Natural killer cell (primary cell): ENCODE measurements around the gene KDM4B. TPM values are rescaled to one million over a fixed set of nuclear protein-coding genes. Genes with fewer than 3 reads are reported as not detected.
A peak's percentile ranks its signal among the peaks of the same experiment; 100 is the strongest.

Experiments
- ATAC-seq, 3 donors: fragments of 150-1000 bp in 2 of 3; fragments of 200-7000 bp in 1 of 3; cut with Tn5 transposase; 1 replicate in 1 of 3; 2 replicates in 2 of 3; pipeline ENCODE4 v1.10.0; 2021; ENCODE audit warnings: mild to moderate bottlenecking in 2 of 3, moderate library complexity in 2 of 3
- DNase-seq, 2 donors: peaks; one replicate each; pipeline versions ENCODE4 v3.0.0 to v3.0.0-alpha.2; 2013 to 2021; ENCODE audit warnings: mixed read lengths in 1 of 2
- H3K27ac ChIP-seq: one replicate; pipeline ENCODE4 v1.5.1; 2013; ENCODE audit warnings: mild to moderate bottlenecking, low read length
- H3K27me3 ChIP-seq: one replicate; pipeline ENCODE4 v1.6.1; 2013; ENCODE audit warnings: low read length; ENCODE audit not compliant: control insufficient read depth, insufficient read depth
- H3K36me3 ChIP-seq: one replicate; pipeline ENCODE4 v1.6.1; 2013; ENCODE audit warnings: low read length; ENCODE audit not compliant: control insufficient read depth, insufficient read depth
- H3K4me1 ChIP-seq: one replicate; pipeline ENCODE4 v1.6.1; 2013; ENCODE audit warnings: low read length; ENCODE audit not compliant: control insufficient read depth, insufficient read depth
- H3K4me3 ChIP-seq: one replicate; pipeline ENCODE4 v1.5.1; 2013; ENCODE audit warnings: low read length
- H3K9me3 ChIP-seq: one replicate; pipeline ENCODE4 v1.6.1; 2013; ENCODE audit warnings: low read length; ENCODE audit not compliant: control insufficient read depth, insufficient read depth
- H3K27ac Mint-ChIP-seq, 2 donors: one replicate each; pipeline ENCODE4 v1.8.0; 2022; ENCODE audit warnings: mild to moderate bottlenecking in 2 of 2, mixed read lengths in 2 of 2, moderate library complexity in 1 of 2
- H3K27me3 Mint-ChIP-seq, 2 donors: one replicate each; pipeline ENCODE4 v1.8.0; 2022; ENCODE audit warnings: low read depth in 2 of 2, mixed read lengths in 2 of 2
- H3K36me3 Mint-ChIP-seq: one replicate; pipeline ENCODE4 v1.8.0; 2022; ENCODE audit warnings: mixed read lengths
- H3K4me1 Mint-ChIP-seq, 2 donors: one replicate each; pipeline ENCODE4 v1.8.0; 2022; ENCODE audit warnings: mixed read lengths in 2 of 2
- H3K4me3 Mint-ChIP-seq: one replicate; pipeline ENCODE4 v1.8.0; 2022; ENCODE audit warnings: mild to moderate bottlenecking, moderate library complexity, mixed read lengths
- H3K9me3 Mint-ChIP-seq, 2 donors: one replicate each; pipeline ENCODE4 v1.8.0; 2022; ENCODE audit warnings: mixed read lengths in 2 of 2
- CTCF ChIP-seq: fragments of 200-600 bp; IDR thresholded peaks from one replicate; pipeline ENCODE4 v1.8.0; 2022; ENCODE audit warnings: antibody characterized with exemption
- WGBS: methylation state at CpG from one replicate; pipeline ENCODE4 v1.1.7; 2013; ENCODE audit warnings: missing lambda C conversion rate; ENCODE audit not compliant: insufficient coverage; 5-methylcytosine and 5-hydroxymethylcytosine counted together
- intact Hi-C: fragments of 100-400 bp; cut with micrococcal nuclease; formaldehyde crosslinking; loops from one replicate; pipeline ENCODE4 v1.14.2; 2022
- total RNA-seq, 4 donors: library from RNA; stranded (reverse); fragments of 120-200 nt in 1 of 4; gene quantifications; one replicate each; pipeline versions ENCODE4 v1.2.3 to v1.2.4, GENCODE V29; 2013 to 2022

KDM4B gene
- total RNA-seq, 3 donors from 2014 or later (not counting 1 experiment from before 2014, with no cell fraction given), result 68.0 to 73.5 (median 68.1) TPM

GRCh38 chr19:5132206-5132560, 163.3 kb downstream of the KDM4B start:
- H3K4me1 ChIP-seq, result peaks cover 83% of the 10 kb centered on the region
- no peaks in the 10 kb centered on the region for H3K9me3 ChIP-seq
- Mint-ChIP-seq H3K9me3 (no peaks in the 10 kb centered on the region), H3K4me1 (peaks cover 21 to 31% of the 10 kb centered on the region in 2 donors), H3K4me3 (peak overlapping the region; percentile 85), H3K27me3 (peaks cover 0 to 2% of the 10 kb centered on the region in 2 donors), H3K27ac (peak overlapping the region in 1 of 2 donors; percentile 91), H3K36me3 (no peaks in the 10 kb centered on the region)
- no peaks in the 10 kb centered on the region for H3K27me3 ChIP-seq
- intact Hi-C loops, result no loop called here
- DNase-seq (no peak), ATAC-seq (no peak)
- peaks cover 44% of the 10 kb centered on the region for H3K36me3 ChIP-seq
- H3K27ac ChIP-seq, result peak overlapping the region; percentile 83
- WGBS, result 82% methylated on average over 8 of the region's 8 CpGs
- no peak for TF ChIP-seq CTCF
- H3K4me3 ChIP-seq, result peak overlapping the region; percentile 45

GRCh38 chr19:5132698-5133651, 164.1 kb downstream of the KDM4B start:
- DNase-seq, result no peak
- Histone ChIP-seq H3K4me1 (peaks cover 81% of the 10 kb centered on the region), H3K36me3 (peaks cover 52% of the 10 kb centered on the region), H3K9me3 (no peaks in the 10 kb centered on the region), H3K4me3 (peak overlapping the region; percentile 45), H3K27me3 (no peaks in the 10 kb centered on the region), H3K27ac (no peak overlapping the region)
- intact Hi-C loops, result no loop called here
- TF ChIP-seq CTCF, result no peak
- Mint-ChIP-seq H3K36me3 (no peaks in the 10 kb centered on the region), H3K9me3 (no peaks in the 10 kb centered on the region), H3K27me3 (peaks cover 0 to 2% of the 10 kb centered on the region in 2 donors), H3K4me1 (peaks cover 25 to 34% of the 10 kb centered on the region in 2 donors), H3K27ac (no peak overlapping the region), H3K4me3 (no peak overlapping the region)
- WGBS, result 90% methylated on average over 27 of the region's 27 CpGs
- ATAC-seq, result no peak

GRCh38 chr19:5133986-5134595, 165.2 kb downstream of the KDM4B start:
- intact Hi-C loops, result no loop called here
- Histone ChIP-seq H3K27me3 (no peaks in the 10 kb centered on the region), H3K4me1 (peaks cover 83% of the 10 kb centered on the region), H3K36me3 (peaks cover 58% of the 10 kb centered on the region), H3K4me3 (no peak overlapping the region), H3K27ac (no peak overlapping the region), H3K9me3 (no peaks in the 10 kb centered on the region)
- Mint-ChIP-seq H3K27me3 (peaks cover 0 to 3% of the 10 kb centered on the region in 2 donors), H3K9me3 (no peaks in the 10 kb centered on the region), H3K4me3 (no peak overlapping the region), H3K4me1 (peaks cover 36 to 45% of the 10 kb centered on the region in 2 donors), H3K36me3 (no peaks in the 10 kb centered on the region), H3K27ac (no peak overlapping the region)
- TF ChIP-seq CTCF, result no peak
- DNase-seq (no peak), ATAC-seq (no peak)
- WGBS, result 97% methylated on average over 30 of the region's 30 CpGs
